SH-SY5Y (cell line): Measurements from ENCODE around the gene OSGEPL1.
A peak's percentile ranks its signal among the peaks of the same experiment; 100 is the strongest.

Experiments used
- GATA2 ChIP-seq: IDR thresholded peaks from 2 replicates; pipeline ENCODE4 v1.6.1; 2011; ENCODE audit warnings: mild to moderate bottlenecking, low read depth, low read length
- GATA3 ChIP-seq: IDR thresholded peaks from 2 replicates; pipeline ENCODE4 v1.6.1; 2011; ENCODE audit warnings: low read depth, mild to moderate bottlenecking, low read length, moderate library complexity

The OSGEPL1 gene, protein sequence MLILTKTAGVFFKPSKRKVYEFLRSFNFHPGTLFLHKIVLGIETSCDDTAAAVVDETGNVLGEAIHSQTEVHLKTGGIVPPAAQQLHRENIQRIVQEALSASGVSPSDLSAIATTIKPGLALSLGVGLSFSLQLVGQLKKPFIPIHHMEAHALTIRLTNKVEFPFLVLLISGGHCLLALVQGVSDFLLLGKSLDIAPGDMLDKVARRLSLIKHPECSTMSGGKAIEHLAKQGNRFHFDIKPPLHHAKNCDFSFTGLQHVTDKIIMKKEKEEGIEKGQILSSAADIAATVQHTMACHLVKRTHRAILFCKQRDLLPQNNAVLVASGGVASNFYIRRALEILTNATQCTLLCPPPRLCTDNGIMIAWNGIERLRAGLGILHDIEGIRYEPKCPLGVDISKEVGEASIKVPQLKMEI

DNA sequence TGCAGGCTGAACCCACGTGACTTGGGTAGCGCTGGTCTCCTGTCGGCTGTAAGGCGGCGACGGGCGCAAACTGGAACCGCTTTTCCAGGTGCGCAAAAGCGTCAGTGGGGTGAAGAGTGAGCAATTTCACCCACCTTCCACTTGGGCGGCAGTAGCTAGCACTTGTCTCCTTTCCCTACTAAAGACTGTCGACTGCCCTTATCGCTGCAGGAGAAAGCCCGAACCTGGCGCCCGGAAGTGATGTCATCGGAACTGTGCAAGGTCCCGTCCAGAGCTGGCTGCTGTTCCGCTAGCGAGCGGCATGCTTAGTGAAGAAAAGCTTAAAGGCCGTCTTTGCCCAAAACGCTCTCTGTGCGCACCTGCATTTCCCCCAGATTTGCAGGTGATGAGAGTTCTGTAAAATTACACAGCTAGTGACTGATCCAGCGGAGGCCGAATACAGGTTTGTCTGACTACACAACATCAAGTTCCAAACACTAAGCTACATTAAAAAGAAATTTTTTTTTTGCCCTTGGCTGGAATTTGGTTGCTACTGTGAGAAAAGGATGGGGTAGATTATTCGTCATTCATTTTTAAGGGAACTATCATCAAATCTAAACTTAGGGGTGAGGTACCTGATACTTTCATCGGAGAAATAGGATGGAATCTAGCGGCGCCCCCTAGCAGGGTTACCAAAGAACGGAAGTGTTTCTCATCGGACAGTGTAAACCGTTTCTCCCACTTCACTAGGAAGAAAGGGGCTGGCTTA, at the start of gene OSGEPL1:
Gene OSGEPL1, minus strand, starts transcription at position 242 of the 748 bp plus-strand sequence. CDS start 1,152 bp downstream, outside the sequence.
- TF ChIP-seq GATA3 (no peak), GATA2 (no peak; the same call in 1 of the 2 replicates)

DNA sequence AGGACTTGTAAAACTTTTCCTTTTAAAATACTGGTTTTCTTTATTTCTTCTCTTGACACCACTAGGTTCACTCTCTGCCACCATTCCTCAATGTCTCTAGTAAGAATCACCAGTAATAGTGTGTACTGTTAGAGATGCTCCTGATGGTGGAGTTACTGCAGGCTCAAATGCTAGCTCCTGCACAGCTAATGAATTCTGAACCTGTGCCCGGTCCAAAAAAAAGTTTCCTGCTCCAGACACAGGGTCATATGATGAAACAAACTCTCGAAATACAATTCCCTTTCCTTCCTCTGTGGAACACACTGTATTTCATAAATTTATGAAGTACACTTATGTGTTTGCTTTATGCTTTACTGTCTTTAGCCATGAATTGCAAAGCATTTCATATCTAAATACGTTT, 40.8 kb upstream of the OSGEPL1 start:
- TF ChIP-seq GATA2 (no peak), GATA3 (no peak)

DNA sequence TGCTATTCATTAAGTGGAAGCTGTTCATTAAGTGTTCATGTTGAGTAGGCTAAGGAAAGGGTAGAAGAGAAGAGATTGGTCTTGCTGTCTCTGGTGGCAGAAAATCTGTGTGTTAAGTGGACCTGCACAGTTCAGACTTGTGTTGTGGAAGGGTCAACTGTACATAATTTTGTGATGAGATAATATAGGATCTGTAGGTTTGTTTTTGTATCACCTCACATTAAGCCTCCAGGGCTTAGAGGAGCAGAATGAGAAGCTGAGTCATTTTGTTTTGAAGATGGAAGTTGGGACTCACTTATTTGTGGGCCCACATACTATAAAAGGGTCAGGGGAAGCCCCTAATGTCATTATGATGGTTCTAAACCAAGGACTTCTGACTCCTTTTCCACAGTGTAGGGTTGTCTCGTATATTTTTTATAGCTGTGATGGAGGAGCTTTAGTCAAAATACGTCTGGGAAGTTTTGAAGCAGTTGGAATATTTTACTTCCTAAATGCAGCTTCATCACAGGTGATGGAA, 39.9 kb upstream of the OSGEPL1 start:
- TF ChIP-seq GATA3, result no peak
- no peak for TF ChIP-seq GATA2

DNA sequence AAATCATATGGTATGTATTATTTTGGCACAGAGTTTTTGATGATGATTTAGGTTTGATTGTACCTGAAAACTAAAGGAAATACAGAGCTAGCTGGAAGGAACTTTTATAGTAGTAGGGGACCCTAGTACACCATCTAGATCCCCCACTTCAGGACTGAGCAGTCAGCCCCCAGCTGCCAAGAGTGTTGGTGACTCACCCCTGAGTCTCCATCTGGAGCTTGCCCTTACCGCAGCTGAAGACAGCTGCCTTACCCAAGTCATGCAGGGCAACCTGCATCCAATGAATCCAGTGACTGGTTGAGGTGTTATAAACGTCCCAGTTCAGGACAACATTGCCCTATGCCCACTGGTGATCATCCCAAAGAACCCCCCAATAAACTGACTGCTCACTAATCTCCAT, 36.9 kb upstream of the OSGEPL1 start:
- no peak for TF ChIP-seq GATA3
- no peak for TF ChIP-seq GATA2

DNA sequence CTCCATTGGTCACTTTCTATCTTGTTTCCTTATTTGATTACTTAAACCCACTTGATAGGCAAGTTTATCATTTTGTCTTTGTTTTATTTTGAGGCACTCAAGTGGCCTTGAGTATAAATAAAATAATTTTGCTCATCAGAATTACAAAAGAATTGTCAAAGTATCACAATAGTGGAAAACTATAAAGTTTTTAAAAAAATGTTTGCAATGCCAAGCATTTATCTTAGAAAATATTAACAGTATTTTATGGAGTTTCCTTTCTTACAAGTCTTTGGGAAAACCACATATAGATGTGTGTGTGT, 36.4 kb upstream of the OSGEPL1 start:
- no peak for TF ChIP-seq GATA2
- no peak for TF ChIP-seq GATA3

DNA sequence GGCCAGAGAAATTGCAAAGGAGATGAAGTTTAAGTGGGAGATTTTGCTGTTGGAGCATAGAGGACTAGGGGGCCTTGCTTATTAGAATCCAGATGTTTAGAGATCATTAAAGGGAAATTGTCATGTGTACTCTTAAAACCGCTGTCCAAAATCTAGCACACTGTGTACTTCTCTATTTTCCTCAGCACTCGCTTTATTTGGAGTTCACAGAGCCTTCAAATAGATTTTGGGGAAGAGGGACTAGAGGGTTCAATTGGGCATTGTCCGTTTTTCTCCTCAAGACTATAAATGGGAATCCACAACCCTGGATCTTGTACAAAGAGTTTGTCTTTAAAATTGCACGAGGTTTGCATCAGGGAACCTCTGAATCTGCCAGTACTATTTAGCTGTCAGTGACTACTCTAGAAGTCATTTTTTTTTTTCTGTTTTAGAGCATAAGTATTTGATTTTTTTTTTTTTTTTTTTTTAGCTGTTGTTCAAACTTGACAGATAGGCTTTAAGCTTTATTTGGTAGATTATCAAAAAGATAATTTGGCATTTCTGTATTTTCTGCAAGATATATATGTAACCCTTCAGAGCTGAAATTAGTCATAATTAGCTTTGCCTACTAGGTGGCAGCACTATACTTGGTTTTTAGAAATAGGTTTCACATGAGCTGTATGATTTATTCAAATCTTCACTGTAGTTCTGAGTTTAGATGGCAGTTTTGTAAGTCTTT, 35.9 kb upstream of the OSGEPL1 start:
- TF ChIP-seq GATA2 (no peak), GATA3 (no peak)

DNA sequence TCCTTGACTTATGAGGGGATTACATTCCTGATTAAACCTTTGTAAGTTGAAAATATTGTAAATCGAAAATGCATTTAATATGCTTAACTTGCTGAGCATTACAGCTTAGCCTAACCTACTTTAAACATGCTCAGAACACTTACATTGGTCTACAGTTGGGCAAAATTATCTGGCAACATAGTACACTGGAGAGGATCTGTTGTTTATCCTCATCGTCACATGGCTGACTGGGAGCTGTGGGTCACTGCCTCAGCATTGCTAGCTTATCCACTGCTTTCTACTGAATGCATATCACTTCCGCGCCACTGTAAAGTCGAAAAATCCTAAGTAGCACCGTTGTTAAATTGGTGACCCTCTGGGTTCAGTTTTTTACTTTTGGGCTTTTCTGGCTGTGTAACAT, 35.3 kb upstream of the OSGEPL1 start:
- TF ChIP-seq GATA3, result no peak

DNA sequence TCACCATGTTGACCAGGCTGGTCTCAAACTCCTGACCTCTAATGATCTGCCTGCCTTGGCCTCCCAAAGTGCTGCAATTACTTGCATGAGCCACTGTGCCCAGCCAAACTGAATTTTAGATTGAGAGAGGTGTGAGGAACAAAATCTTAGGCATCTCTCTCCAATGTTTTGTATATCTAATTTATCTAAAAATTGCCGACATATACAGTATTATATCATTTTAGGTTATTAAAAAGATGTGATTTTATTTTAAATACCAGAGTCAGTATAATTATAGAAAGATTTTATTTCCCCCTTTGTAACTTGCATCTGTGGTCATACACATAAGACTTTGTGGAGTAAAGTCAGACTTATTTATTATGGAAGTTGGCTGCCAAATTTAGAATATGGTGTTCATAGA, 31.7 kb upstream of the OSGEPL1 start:
- no peak for TF ChIP-seq GATA2
- TF ChIP-seq GATA3, result no peak

DNA sequence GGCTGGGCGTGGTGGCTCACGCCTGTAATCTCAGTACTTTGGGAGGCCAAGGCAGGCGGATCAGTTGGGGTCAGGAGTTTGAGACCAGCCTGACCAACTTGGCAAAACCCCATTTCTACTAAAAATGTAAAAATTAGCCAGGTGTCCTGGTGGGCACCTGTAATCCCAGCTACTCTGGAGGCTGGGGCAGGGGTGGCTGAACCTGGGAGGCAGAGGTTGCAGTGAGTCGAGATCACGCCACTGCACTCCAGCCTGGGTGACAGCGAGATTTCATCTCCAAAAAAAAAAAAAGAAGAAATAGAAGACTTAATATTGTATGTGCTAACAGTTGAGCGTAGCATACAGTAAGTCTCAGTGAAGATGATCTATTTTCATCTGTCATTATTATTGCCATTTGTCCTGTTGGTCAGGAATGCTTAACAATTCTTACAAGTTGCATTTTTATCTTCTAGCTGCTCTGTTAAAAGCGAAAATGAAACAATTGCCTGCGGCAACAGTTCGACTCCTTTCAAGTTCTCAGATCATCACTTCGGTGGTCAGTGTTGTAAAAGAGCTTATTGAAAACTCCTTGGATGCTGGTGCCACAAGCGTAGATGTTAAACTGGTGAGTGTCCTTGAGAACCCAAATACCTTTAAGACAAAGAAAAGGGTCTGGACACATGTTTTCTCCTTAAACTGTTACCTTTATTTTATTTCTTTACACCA, 28.9 kb upstream of the OSGEPL1 start:
- TF ChIP-seq GATA2 (no peak), GATA3 (no peak)

DNA sequence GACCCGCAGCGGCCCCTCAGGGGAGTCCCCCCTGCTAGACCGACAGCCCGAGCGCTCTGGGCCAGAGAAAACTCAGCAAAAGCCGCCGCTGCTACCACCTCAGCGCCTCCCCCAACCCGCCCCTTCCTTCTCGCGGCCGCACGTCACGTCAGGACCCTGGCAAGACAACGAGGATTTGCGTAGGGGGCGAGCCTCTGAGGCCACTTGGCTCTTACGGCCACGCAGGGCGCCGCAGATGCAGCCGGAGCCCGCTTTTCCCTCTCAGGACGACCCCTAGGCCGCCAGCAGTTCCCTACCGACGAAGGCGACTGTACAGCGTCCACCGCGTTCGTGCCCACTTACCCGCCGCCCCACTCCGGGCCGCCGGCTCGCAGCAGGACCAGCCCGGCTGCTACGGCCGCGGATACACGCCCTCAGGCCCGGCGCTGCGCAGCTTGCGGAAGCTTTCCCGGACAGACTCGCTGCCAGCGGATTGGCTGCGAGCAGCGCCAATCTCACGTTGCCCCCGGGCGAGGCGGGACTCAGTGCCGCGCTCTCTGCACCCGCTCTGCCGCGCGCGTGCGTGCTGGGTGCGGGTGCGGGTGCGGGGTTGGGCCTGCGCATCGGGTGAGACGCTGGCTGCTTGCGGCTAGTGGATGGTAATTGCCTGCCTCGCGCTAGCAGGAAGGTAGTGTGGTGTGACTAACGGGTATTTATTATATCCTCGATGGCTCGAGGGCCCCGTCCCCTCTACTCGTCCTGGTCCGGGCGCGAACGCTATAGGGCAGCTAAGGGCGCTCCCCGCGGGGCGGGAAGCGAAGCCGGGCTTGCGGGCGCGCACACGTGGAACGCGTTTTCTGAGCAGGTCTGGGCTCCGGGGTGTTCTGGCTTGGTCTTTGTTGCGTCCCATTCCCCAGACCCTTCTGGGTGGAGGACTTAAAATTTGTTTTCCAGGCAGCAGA, 21.6 kb upstream of the OSGEPL1 start, which contains the start of the genes ORMDL1 and PMS1:
Gene ORMDL1, minus strand, starts transcription at position 413 of the 941 bp plus-strand sequence. CDS start 1,744 bp downstream, outside the sequence.
Gene PMS1, plus strand, starts transcription at position 524 of the 941 bp plus-strand sequence. CDS start 7,360 bp downstream, outside the sequence.
- TF ChIP-seq GATA2, result peak; percentile 1; the same call in 1 of the 2 replicates
- TF ChIP-seq GATA3, result no peak

DNA sequence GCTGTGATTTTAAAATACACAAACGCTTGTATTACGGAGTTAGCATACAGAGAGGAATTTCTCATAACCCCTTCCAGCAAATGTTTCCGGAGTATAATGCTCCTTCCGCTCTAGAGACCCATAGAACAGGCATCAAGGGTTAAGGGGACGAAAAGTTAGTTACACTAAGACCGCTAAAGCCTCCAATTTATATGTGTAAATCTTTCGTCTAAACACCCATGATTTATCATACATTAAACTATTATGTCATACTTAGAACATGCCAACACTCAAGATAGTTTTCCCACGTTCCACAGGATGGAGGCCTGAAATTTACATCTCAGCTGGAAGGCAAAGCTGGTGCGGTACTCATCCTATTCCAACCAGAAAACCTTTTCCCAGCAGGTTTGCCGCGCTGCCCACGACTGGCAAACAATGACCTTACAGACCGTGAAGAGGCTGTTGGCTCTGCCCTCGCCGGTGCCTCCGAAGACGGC, 20.9 kb upstream of the OSGEPL1 start:
- TF ChIP-seq GATA3 (no peak), GATA2 (no peak)

DNA sequence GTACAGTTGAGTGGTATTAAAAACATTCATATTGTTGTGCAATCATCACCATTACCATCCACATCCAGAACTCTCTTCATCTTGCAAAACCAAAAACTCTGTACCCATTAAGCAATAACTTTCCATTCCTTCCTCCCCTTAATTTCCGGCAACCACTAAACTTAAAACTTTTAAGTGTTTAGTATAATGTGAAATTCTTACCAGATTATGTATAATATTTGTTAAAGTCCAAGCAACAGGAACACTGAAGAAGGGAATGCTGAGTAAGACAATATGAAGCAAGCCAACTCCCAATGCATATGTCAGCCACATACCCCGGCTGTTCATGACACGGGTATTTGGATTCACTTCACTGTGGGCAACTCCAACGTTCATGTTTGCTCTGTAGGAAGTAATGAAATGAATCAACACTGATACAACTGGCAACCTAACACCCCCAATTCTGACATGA, 19.7 kb upstream of the OSGEPL1 start:
- no peak for TF ChIP-seq GATA2
- no peak for TF ChIP-seq GATA3
